H1 (cell line): ENCODE results near the gene EFEMP1. TPM values are rescaled to one million over a fixed set of nuclear protein-coding genes. Genes with fewer than 3 reads are reported as not detected.

ENCODE experiments used
- CTCF ChIA-PET: fragments of 300-600 bp; sonication (Branson Sonifier 250); formaldehyde crosslinking; loops from one replicate; lab custom pipeline; 2021; ENCODE audit not compliant: partially characterized antibody; lab: Charles Lee
- POLR2A ChIA-PET: fragments of 300-600 bp; sonication (Branson Sonifier 250); formaldehyde crosslinking; loops from one replicate; lab custom pipeline; 2021; ENCODE audit warnings: inconsistent platforms; ENCODE audit not compliant: partially characterized antibody; lab: Charles Lee
- DNase-seq, 2 experiments: peaks; one replicate each; pipeline versions ENCODE4 v3.0.0 to v3.0.0-alpha.2; 2010 to 2022; ENCODE audit warnings: low spot score in 2 of 2, low read depth in 1 of 2, mixed read lengths in 1 of 2
- FAIRE-seq: peaks from 2 replicates; lab custom pipeline; 2011; peaks lifted over from hg19 to GRCh38; lab: Jason Lieb, UNC
- H2AFZ ChIP-seq: 2 replicates; pipeline ENCODE4 v1.8.1; 2012; ENCODE audit warnings: low read length, inconsistent platforms
- H2AK5ac ChIP-seq: 2 replicates; pipeline ENCODE4 v1.6.1; 2013; ENCODE audit warnings: low read depth, low read length
- H2BK120ac ChIP-seq: replicated peaks from 2 replicates; pipeline ENCODE3; 2013; ENCODE audit warnings: low read depth, low read length, inconsistent platforms
- H2BK12ac ChIP-seq: 2 replicates; pipeline ENCODE4 v1.6.1; 2013; ENCODE audit warnings: low read depth, low read length
- H2BK15ac ChIP-seq: 2 replicates; pipeline ENCODE4 v1.6.1; 2013; ENCODE audit warnings: low read length
- H2BK20ac ChIP-seq: 2 replicates; pipeline ENCODE4 v1.6.1; 2013; ENCODE audit warnings: low read length
- H2BK5ac ChIP-seq: 2 replicates; pipeline ENCODE4 v1.6.1; 2013; ENCODE audit warnings: low read depth, low read length
- H3K14ac ChIP-seq: 2 replicates; pipeline ENCODE4 v1.6.1; 2013; ENCODE audit warnings: inconsistent platforms; ENCODE audit not compliant: insufficient read length
- H3K18ac ChIP-seq: 2 replicates; pipeline ENCODE4 v1.6.1; 2013; ENCODE audit warnings: low read length; ENCODE audit errors: extremely low read depth
- H3K23ac ChIP-seq: 2 replicates; pipeline ENCODE4 v1.6.1; 2013; ENCODE audit warnings: inconsistent platforms; ENCODE audit not compliant: insufficient read length
- H3K23me2 ChIP-seq: 2 replicates; pipeline ENCODE4 v1.6.1; 2013; ENCODE audit warnings: low read depth, low read length
- H3K27ac ChIP-seq: 2 replicates; pipeline ENCODE4 v1.6.1; 2011; ENCODE audit warnings: low read depth, low read length, inconsistent platforms
- H3K27me3 ChIP-seq, 4 experiments: replicated peaks in 1 of 4; 1 replicate in 1 of 4; 2 replicates in 3 of 4; pipeline versions ENCODE4 v1.6.1 to v1.8.1; 2011 to 2013; ENCODE audit warnings: low read length in 3 of 4, mild to moderate bottlenecking in 3 of 4, inconsistent platforms in 2 of 4, mixed read lengths in 2 of 4, moderate library complexity in 1 of 4; ENCODE audit not compliant: control insufficient read depth in 3 of 4, insufficient read depth in 3 of 4; ENCODE audit errors: extremely low read depth in 1 of 4
- H3K36me3 ChIP-seq, 4 experiments: 2 replicates each; pipeline versions ENCODE4 v1.6.1 to v1.8.1; 2011 to 2013; ENCODE audit warnings: mild to moderate bottlenecking in 4 of 4, low read length in 3 of 4, moderate library complexity in 2 of 4, control low read depth in 1 of 4, inconsistent platforms in 1 of 4; ENCODE audit not compliant: insufficient read depth in 4 of 4, control insufficient read depth in 2 of 4
- H3K4ac ChIP-seq: replicated peaks from 2 replicates; pipeline ENCODE3; 2013; ENCODE audit warnings: low read length, low read depth, mixed read lengths, inconsistent platforms; ENCODE audit not compliant: insufficient read length
- H3K4me1 ChIP-seq, 4 experiments: replicated peaks in 1 of 4; 1 replicate in 1 of 4; 2 replicates in 3 of 4; pipeline versions ENCODE4 v1.6.1 to v1.8.1; 2011 to 2013; ENCODE audit warnings: low read length in 3 of 4, inconsistent platforms in 2 of 4, mixed read lengths in 1 of 4; ENCODE audit not compliant: insufficient read depth in 4 of 4, control insufficient read depth in 3 of 4
- H3K4me2 ChIP-seq, 2 experiments: 2 replicates each; pipeline versions ENCODE4 v1.6.1 to v1.8.1; 2011 to 2013; ENCODE audit warnings: low read depth in 2 of 2, low read length in 2 of 2, control low read depth in 1 of 2, inconsistent platforms in 1 of 2, mild to moderate bottlenecking in 1 of 2; ENCODE audit not compliant: insufficient read depth in 1 of 2
- H3K4me3 ChIP-seq, 4 experiments: fragments of 200-600, 300-600 bp in 1 of 4; sonication (generic), shearing (Covaris generic), sonication (Bioruptor Twin) in 1 of 4; 2 replicates each; pipeline versions ENCODE4 v1.5.1 to v1.8.1; 2011 to 2016; ENCODE audit warnings: low read length in 4 of 4, low read depth in 3 of 4, control low read depth in 2 of 4, inconsistent platforms in 2 of 4, mild to moderate bottlenecking in 2 of 4, mixed read lengths in 1 of 4, moderate library complexity in 1 of 4; ENCODE audit not compliant: insufficient read depth in 2 of 4; ENCODE audit errors: extremely low read depth in 1 of 4
- H3K56ac ChIP-seq: replicated peaks from 2 replicates; pipeline ENCODE3; 2013; ENCODE audit warnings: low read depth, mild to moderate bottlenecking, mixed read lengths, low read length, inconsistent platforms; ENCODE audit not compliant: insufficient read length
- H3K79me1 ChIP-seq: 2 replicates; pipeline ENCODE4 v1.6.1; 2013; ENCODE audit warnings: low read depth, low read length, control low read depth
- H3K79me2 ChIP-seq, 2 experiments: 2 replicates each; pipeline versions ENCODE4 v1.6.1 to v1.8.1; 2012 to 2013; ENCODE audit warnings: low read length in 2 of 2, mild to moderate bottlenecking in 2 of 2, inconsistent platforms in 1 of 2; ENCODE audit not compliant: insufficient read depth in 2 of 2, control insufficient read depth in 1 of 2
- H3K9ac ChIP-seq, 4 experiments: replicated peaks in 1 of 4; 1 replicate in 1 of 4; 2 replicates in 3 of 4; pipeline versions ENCODE4 v1.6.1 to v1.8.1; 2011 to 2013; ENCODE audit warnings: low read depth in 3 of 4, low read length in 3 of 4, control low read depth in 2 of 4, mild to moderate bottlenecking in 2 of 4, moderate library complexity in 2 of 4, inconsistent platforms in 1 of 4; ENCODE audit errors: extremely low read depth in 1 of 4
- H3K9me3 ChIP-seq, 2 experiments: 2 replicates each; pipeline versions ENCODE4 v1.6.1 to v1.8.1; 2012 to 2013; ENCODE audit warnings: mild to moderate bottlenecking in 2 of 2, moderate library complexity in 2 of 2, control low read depth in 1 of 2, inconsistent platforms in 1 of 2, low read depth in 1 of 2, low read length in 1 of 2, mixed read lengths in 1 of 2; ENCODE audit not compliant: insufficient read depth in 2 of 2
- H4K20me1 ChIP-seq, 2 experiments: replicated peaks in 1 of 2; 2 replicates each; pipeline versions ENCODE3 to v1.8.1; 2011 to 2013; ENCODE audit warnings: inconsistent platforms in 2 of 2, low read length in 2 of 2, mild to moderate bottlenecking in 1 of 2; ENCODE audit not compliant: insufficient read depth in 2 of 2, control insufficient read depth in 1 of 2
- H4K5ac ChIP-seq: 2 replicates; pipeline ENCODE4 v1.6.1; 2013; ENCODE audit warnings: low read length, low read depth, mixed read lengths, inconsistent platforms; ENCODE audit not compliant: insufficient read length
- H4K8ac ChIP-seq: 2 replicates; pipeline ENCODE4 v1.8.0; 2013; ENCODE audit warnings: mild to moderate bottlenecking, moderate library complexity, low read length, inconsistent platforms; ENCODE audit not compliant: insufficient read depth; ENCODE audit errors: extremely low read depth
- H4K91ac ChIP-seq: replicated peaks from 2 replicates; pipeline ENCODE3; 2013; ENCODE audit warnings: low read length, mixed read lengths, inconsistent platforms; ENCODE audit not compliant: insufficient read length
- CHD2 ChIP-seq: IDR thresholded peaks from 2 replicates; pipeline ENCODE4 v1.6.1; 2012; ENCODE audit warnings: low read length, improper control_type of control experiment
- POU5F1 ChIP-seq: IDR thresholded peaks from 2 replicates; pipeline ENCODE4 v1.6.1; 2011; ENCODE audit warnings: low read depth, mild to moderate bottlenecking, low read length, moderate library complexity
- RAD21 ChIP-seq, 2 experiments: IDR thresholded peaks in 1 of 2; conservative IDR thresholded peaks in 1 of 2; 2 replicates each; pipeline ENCODE4 v1.6.1; 2011; ENCODE audit warnings: low read depth in 2 of 2, low read length in 2 of 2, improper control_type of control experiment in 1 of 2, inconsistent platforms in 1 of 2, mild to moderate bottlenecking in 1 of 2, moderate library complexity in 1 of 2
- RXRA ChIP-seq: IDR thresholded peaks from 2 replicates; pipeline ENCODE4 v1.6.1; 2011; ENCODE audit warnings: low read depth, mild to moderate bottlenecking, low read length, moderate library complexity; ENCODE audit not compliant: insufficient read depth
- WGBS, 2 experiments: shearing (Covaris generic) in 1 of 2; methylation state at CpG; one replicate each; pipeline versions ENCODE4 v1.1.6 to v1.1.7; 2013 to 2015; ENCODE audit warnings: low lambda C conversion rate in 2 of 2, mixed read lengths in 2 of 2, inconsistent platforms in 1 of 2, low coverage in 1 of 2, missing lambda C conversion rate in 1 of 2; ENCODE audit not compliant: insufficient replicate concordance in 2 of 2, insufficient coverage in 1 of 2, insufficient read length in 1 of 2; ENCODE audit errors: extremely low coverage in 1 of 2, missing lambda C conversion rate in 1 of 2; 5-methylcytosine and 5-hydroxymethylcytosine counted together
- polyA plus RNA-seq, 7 experiments: library from polyadenylated mRNA; depleted of rRNA in 3 of 7; stranded (reverse) in 5 of 7; unstranded in 2 of 7; fragments of >200 nt in 5 of 7; fragments of 200-250 nt in 2 of 7; gene quantifications; 1 replicate in 5 of 7; 2 replicates in 1 of 7; 4 replicates in 1 of 7; pipeline versions ENCODE4 v1.2.1 to v1.2.3, GENCODE V29; 2011 to 2013; ENCODE audit warnings: missing spikeins in 2 of 7, mixed read lengths in 2 of 7
- total RNA-seq: library from RNA; stranded (reverse); fragmentation: NEBNext Ultra II Directional; extraction: Animal tissue kit (Norgen Biotek cat#: 25700); gene quantifications from 2 replicates; pipeline ENCODE4 v1.2.1, GENCODE V29; 2021
- TF ChIP-seq, protein P1 (sequence below), 3 experiments: IDR thresholded peaks; 1 replicate in 2 of 3; 2 replicates in 1 of 3; pipeline versions ENCODE4 v1.5.1 to v1.6.1; 2011; ENCODE audit warnings: low read length in 3 of 3, mild to moderate bottlenecking in 3 of 3, inconsistent platforms in 2 of 3, low read depth in 1 of 3, moderate library complexity in 1 of 3; ENCODE audit not compliant: insufficient read depth in 1 of 3; ENCODE audit errors: control extremely low read depth in 1 of 3

The EFEMP1 gene
- total and polyA plus RNA-seq, 2 of the 8 experiments (the other 6 are each of a cell fraction or from before 2014, with no cell fraction given) = 15.5 to 19.7 TPM

DNA sequence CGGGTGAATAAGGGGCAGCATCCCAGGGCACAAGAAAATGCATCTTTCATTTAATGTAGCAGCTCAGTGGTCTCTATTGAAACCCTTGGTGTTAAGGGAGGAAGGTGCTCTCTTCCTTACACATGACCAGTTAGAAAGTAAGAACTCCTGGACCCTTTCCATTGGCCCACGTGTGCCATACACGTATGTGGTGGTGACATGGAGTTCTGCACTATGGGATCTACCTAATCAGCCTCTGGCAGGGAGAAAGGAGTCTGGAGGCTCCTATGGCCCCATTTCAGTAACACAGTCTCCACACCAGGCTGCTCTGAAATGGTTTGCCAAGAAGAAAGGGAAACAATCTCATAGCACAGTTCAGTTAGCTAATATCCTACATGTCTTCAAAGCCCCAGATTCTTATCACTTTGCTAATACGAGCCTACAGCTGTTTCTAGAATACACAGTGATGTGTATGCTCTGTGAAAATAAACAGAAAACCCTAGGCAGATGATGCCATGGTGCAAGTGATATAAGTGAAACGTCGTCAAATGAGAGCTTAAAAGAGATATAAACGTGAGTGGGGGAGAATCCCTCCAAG, 7.0 kb downstream of the EFEMP1 start:
- no peak overlapping the region for H4K5ac ChIP-seq
- no peak overlapping the region for H2AFZ ChIP-seq
- no peak for FAIRE-seq
- no peaks in the 10 kb centered on the region for H3K4me1 ChIP-seq
- H3K4me3 ChIP-seq = no peak overlapping the region
- no peak overlapping the region; the same call in 1 of the 2 replicates for H2BK12ac ChIP-seq
- H3K4me2 ChIP-seq = no peak overlapping the region
- no peak overlapping the region for H3K56ac ChIP-seq
- TF ChIP-seq POU5F1 = no peak
- TF ChIP-seq RXRA = no peak
- TF ChIP-seq CHD2 = no peak
- no peak for TF ChIP-seq RAD21 (IDR thresholded peaks at IDR 0.05 in 1 of 2, conservative IDR thresholded peaks at IDR 0.05 in 1 of 2; ENCODE audit: low read depth in 2 of 2, low read length in 2 of 2)
- TF ChIP-seq, protein P1, sequence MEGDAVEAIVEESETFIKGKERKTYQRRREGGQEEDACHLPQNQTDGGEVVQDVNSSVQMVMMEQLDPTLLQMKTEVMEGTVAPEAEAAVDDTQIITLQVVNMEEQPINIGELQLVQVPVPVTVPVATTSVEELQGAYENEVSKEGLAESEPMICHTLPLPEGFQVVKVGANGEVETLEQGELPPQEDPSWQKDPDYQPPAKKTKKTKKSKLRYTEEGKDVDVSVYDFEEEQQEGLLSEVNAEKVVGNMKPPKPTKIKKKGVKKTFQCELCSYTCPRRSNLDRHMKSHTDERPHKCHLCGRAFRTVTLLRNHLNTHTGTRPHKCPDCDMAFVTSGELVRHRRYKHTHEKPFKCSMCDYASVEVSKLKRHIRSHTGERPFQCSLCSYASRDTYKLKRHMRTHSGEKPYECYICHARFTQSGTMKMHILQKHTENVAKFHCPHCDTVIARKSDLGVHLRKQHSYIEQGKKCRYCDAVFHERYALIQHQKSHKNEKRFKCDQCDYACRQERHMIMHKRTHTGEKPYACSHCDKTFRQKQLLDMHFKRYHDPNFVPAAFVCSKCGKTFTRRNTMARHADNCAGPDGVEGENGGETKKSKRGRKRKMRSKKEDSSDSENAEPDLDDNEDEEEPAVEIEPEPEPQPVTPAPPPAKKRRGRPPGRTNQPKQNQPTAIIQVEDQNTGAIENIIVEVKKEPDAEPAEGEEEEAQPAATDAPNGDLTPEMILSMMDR (IDR thresholded peaks at IDR 0.05; ENCODE audit: control extremely low read depth in 1 of 3, insufficient read depth in 1 of 3, low read depth in 1 of 3, low read length in 3 of 3) = no peak
- TF ChIP-seq, all 59 proteins: peak for 0
- no peak overlapping the region for H3K23ac ChIP-seq
- POLR2A ChIA-PET = no interaction called here
- H2BK15ac ChIP-seq = no peak overlapping the region
- H3K79me1 ChIP-seq = no peaks in the 10 kb centered on the region
- no peaks in the 10 kb centered on the region for H3K79me2 ChIP-seq
- DNase-seq = no peak
- H3K18ac ChIP-seq = no peak overlapping the region
- no peak overlapping the region for H4K8ac ChIP-seq
- H2AK5ac ChIP-seq = no peak overlapping the region
- H3K9ac ChIP-seq = no peak overlapping the region
- H2BK120ac ChIP-seq = no peak overlapping the region
- CTCF ChIA-PET = interaction anchor here (1.2 kb wide), 1 partner anchor 13 kb away, joined by 5 read pairs; no protein-coding TSS in a partner anchor
- no peaks in the 10 kb centered on the region for H3K36me3 ChIP-seq
- H3K27me3 ChIP-seq = no peaks in the 10 kb centered on the region
- 85% methylated on average over 7 of the region's 7 CpGs; no CpG with 5 or more reads in 1 of the 2 experiments for WGBS, 2 experiments
- no peak overlapping the region for H2BK5ac ChIP-seq
- no peak overlapping the region for H4K91ac ChIP-seq
- no peak overlapping the region for H3K14ac ChIP-seq
- H3K23me2 ChIP-seq = no peaks in the 10 kb centered on the region
- no peaks in the 10 kb centered on the region for H4K20me1 ChIP-seq
- no peak overlapping the region for H2BK20ac ChIP-seq
- no peak overlapping the region for H3K27ac ChIP-seq
- H3K9me3 ChIP-seq = no peaks in the 10 kb centered on the region
- H3K4ac ChIP-seq = no peak overlapping the region
